Activated naive CD4-positive, alpha-beta T cell treated with anti-CD3 and anti-CD28 coated beads, Interleukin-2, amount 50 U/mL, for 24 hours (primary cell): ENCODE results near the gene SCAP.
A peak's percentile ranks its signal among the peaks of the same experiment; 100 is the strongest.
"Not testable (repeated sequence)": the region's sequence is repeated elsewhere in the genome, so short reads cannot be mapped to it uniquely, and the experiment has no call there.

Source experiments
- H3K27ac Mint-ChIP-seq: one replicate; pipeline ENCODE4 v1.8.0; 2021; ENCODE audit warnings: mild to moderate bottlenecking, mixed read lengths
- H3K27me3 Mint-ChIP-seq: one replicate; pipeline ENCODE4 v1.8.0; 2021; ENCODE audit warnings: mixed read lengths
- H3K36me3 Mint-ChIP-seq: one replicate; pipeline ENCODE4 v1.8.0; 2021; ENCODE audit warnings: mixed read lengths
- H3K4me1 Mint-ChIP-seq: one replicate; pipeline ENCODE4 v1.8.0; 2021; ENCODE audit warnings: mixed read lengths
- H3K4me3 Mint-ChIP-seq: one replicate; pipeline ENCODE4 v1.8.0; 2021; ENCODE audit warnings: mild to moderate bottlenecking, mixed read lengths
- H3K9me3 Mint-ChIP-seq: one replicate; pipeline ENCODE4 v1.8.0; 2021; ENCODE audit warnings: mixed read lengths

The SCAP gene

DNA sequence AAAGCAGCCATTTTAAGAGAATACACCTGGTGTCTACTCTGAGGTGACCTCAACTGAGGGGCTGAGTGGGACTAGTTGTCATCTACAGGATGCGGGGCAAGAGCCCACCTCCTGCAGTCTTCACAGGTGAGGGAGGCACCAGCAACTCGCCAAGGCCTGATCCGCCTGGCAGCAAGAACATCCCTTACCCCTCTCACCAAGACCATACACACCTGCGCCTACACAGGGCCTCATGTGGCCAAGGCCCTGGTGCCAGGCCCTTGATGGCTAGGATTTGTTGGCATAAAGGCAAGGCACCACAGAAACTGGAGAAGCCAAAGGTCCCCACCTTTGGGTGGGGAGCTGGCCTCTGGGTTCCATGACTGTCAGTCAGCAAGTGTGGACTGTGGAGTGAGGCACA is 19.4 kb upstream of the SCAP start:
- Mint-ChIP-seq H3K9me3 (no peaks in the 10 kb centered on the region), H3K36me3 (peaks cover 15% of the 10 kb centered on the region), H3K27me3 (no peaks in the 10 kb centered on the region)

DNA sequence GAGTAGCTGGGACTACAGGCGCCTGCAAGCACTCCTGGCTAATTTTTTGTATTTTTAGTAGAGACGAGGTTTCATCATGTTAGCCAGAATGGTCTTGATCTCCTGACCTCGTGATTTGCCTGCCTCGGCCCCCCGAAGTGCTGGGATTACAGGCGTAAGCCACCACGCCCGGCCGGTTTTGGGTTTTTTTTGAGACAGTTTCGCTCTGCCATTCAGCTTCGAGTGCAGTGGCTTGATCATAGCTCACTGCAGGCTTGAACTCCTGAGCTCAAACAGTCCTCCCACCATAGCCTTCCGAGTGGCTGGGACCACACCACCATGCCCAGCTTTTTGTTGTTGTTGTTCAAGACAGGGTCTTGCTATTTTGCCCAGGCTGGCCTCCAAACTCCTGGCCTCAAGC is 16.0 kb upstream of the SCAP start:
- no peaks in the 10 kb centered on the region for H3K27me3 Mint-ChIP-seq
- H3K9me3 Mint-ChIP-seq: no peaks in the 10 kb centered on the region
- H3K36me3 Mint-ChIP-seq: peaks cover 8% of the 10 kb centered on the region

More for the DNA sequence above, 19.4 kb upstream of the SCAP start:
- Mint-ChIP-seq H3K4me3 (no peak overlapping the region), H3K27ac (no peak overlapping the region), H3K4me1 (no peaks in the 10 kb centered on the region)

DNA sequence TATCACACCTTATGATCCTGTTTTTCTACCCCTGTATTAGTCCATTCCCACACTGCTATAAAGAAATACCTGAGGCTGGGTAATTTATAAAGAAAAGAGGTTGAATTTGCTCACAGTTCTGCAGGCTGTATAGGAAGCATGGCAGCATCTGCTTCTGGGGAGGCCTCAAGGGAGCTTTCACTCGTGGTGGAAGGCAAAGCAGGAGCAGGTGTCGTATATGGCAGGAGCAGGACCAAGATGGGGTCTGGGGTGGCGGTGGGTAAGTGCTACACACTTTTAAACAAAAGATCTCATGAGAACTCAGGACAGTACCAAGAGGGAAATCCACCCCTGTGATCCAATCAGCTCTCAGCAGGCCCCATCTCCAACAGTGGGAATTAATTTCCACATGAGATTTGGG is 15.4 kb upstream of the SCAP start:
- Mint-ChIP-seq H3K4me3 (no peak overlapping the region), H3K27me3 (no peaks in the 10 kb centered on the region), H3K27ac (no peak overlapping the region), H3K4me1 (no peaks in the 10 kb centered on the region), H3K36me3 (peaks cover 6% of the 10 kb centered on the region), H3K9me3 (no peaks in the 10 kb centered on the region)

More for the DNA sequence above, 16.0 kb upstream of the SCAP start:
- Mint-ChIP-seq H3K4me1 (no peaks in the 10 kb centered on the region), H3K27ac (no peak overlapping the region), H3K4me3 (no peak overlapping the region)

DNA sequence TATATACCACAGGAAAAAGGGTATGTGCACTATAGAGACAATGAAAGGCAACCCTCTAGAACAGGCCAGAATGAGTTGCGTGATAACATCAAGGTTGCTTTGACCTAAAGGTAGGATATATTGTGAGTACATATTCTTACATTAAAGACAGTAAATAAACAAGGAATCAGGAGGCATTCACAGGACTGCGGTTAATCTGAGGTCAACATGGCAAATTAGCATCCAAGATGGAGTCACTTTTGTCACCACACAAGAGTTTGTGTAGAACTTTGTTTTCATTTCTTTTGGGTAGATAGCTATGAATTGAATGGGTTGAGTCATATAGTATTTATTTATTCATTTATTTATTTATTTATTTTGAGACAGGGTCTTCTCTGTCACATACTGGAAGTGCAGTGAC is 11.5 kb upstream of the SCAP start:
- H3K27ac Mint-ChIP-seq: no peak overlapping the region
- no peaks in the 10 kb centered on the region for H3K4me1 Mint-ChIP-seq
- peaks cover 1% of the 10 kb centered on the region for H3K36me3 Mint-ChIP-seq
- no peak overlapping the region for H3K4me3 Mint-ChIP-seq
- H3K9me3 Mint-ChIP-seq: no peaks in the 10 kb centered on the region
- no peaks in the 10 kb centered on the region for H3K27me3 Mint-ChIP-seq

DNA sequence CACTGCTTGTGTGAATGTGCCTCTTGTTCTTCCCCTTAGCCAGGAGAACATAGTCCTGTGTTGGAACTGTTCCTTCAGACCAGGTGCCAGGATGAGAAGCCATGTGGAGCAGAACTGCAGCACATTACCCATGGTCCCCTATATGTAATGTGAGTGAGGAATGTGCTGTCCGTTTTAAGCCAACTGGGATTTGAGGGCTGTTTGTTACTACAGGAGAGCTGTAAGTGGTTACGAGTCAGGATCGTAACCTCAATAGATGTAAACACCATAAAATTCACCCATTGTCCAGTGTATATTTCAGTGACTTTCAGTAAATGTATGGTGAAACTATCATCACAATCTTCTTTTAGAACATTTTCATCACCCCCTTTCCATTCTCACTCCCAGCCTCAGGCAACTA is 10.1 kb upstream of the SCAP start:
- Mint-ChIP-seq H3K9me3 (no peaks in the 10 kb centered on the region), H3K4me3 (no peak overlapping the region), H3K27ac (no peak overlapping the region), H3K27me3 (no peaks in the 10 kb centered on the region), H3K36me3 (peaks cover 1% of the 10 kb centered on the region), H3K4me1 (no peaks in the 10 kb centered on the region)

DNA sequence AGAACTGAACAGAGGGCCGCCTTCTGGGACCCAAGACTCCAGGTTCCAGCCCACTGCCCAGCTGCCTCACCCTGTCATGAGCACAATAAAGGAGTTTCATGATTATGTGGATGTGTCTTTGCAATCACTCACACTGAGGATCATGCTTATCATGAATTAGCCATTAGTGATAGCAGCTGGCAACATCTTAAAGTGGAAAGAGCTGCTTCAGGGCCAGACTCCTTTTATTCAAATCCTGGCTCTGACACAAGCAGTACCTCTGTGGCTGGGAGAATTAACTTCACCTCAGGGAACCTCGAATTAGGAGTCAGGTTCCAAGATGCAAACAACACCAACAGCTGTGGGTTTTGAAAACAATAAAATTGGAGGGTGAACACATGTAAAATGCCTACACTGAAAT is 6.6 kb upstream of the SCAP start:
- Mint-ChIP-seq H3K4me3 (no peak overlapping the region), H3K9me3 (no peaks in the 10 kb centered on the region), H3K27ac (no peak overlapping the region), H3K27me3 (no peaks in the 10 kb centered on the region), H3K4me1 (peaks cover 4% of the 10 kb centered on the region), H3K36me3 (no peaks in the 10 kb centered on the region)

DNA sequence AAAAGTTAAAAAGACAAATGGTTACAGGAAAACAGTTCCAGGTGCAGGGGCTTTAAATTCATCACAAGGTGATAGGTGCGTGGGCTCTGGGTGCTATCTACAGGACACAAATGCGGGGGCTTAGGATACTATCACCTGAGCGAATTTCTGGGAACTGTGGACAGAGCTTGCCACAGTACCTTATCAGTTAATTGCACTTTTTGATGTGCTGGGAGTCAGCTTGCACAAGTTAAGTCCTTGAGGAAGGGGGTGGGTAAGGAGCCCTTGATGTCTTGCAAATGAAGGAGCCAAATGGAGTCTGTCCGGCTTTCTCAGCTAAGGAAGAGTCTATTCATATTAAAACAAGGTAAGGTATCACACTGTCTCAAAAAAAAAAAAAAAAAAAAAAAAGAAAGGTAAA is 6.0 kb upstream of the SCAP start:
- H3K27me3 Mint-ChIP-seq, H3K27ac Mint-ChIP-seq, H3K4me1 Mint-ChIP-seq, H3K4me3 Mint-ChIP-seq, H3K36me3 Mint-ChIP-seq, H3K9me3 Mint-ChIP-seq: not testable (repeated sequence)

DNA sequence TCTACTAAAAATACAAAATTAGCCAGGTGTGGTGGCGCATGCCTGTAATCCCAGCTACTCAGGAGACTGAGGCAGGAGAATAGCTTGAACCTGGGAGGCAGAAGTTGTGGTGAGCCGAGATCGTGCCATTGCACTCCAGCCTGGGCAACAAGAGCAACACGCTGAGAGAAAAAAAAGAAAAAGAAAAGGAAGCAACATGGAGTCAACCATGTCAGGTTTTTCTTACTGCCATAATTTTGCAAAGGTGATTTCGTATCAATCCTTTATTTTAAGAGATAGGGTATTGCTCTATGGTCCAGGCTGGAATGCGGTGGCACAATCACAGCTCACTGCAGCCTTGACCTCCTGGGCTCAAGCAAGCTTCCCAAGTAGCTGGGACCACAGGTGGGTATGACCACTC is 4.5 kb upstream of the SCAP start:
- H3K4me1 Mint-ChIP-seq: peaks cover 15% of the 10 kb centered on the region
- not testable (repeated sequence) for H3K9me3 Mint-ChIP-seq, H3K36me3 Mint-ChIP-seq, H3K4me3 Mint-ChIP-seq, H3K27ac Mint-ChIP-seq, H3K27me3 Mint-ChIP-seq

DNA sequence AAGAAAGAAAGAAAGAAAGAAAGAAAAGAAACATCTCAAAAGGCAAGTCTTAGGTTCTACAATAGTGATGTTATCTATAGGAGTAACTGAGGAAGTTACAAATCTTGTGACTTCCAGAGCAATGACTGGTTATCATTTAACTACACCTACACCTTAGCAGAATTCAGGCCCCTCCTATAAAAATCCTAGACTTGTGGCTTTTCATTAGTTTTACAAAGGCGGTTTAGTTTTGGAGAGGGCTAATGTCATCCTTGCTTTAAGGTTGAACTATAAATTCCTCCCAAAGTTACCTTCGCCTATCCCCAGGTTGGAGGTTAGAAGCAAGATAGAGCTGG is 4.1 kb upstream of the SCAP start:
- Mint-ChIP-seq H3K27me3 (no peaks in the 10 kb centered on the region), H3K27ac (no peak overlapping the region), H3K9me3 (no peaks in the 10 kb centered on the region), H3K4me1 (peaks cover 20% of the 10 kb centered on the region), H3K36me3 (no peaks in the 10 kb centered on the region), H3K4me3 (no peak overlapping the region)

DNA sequence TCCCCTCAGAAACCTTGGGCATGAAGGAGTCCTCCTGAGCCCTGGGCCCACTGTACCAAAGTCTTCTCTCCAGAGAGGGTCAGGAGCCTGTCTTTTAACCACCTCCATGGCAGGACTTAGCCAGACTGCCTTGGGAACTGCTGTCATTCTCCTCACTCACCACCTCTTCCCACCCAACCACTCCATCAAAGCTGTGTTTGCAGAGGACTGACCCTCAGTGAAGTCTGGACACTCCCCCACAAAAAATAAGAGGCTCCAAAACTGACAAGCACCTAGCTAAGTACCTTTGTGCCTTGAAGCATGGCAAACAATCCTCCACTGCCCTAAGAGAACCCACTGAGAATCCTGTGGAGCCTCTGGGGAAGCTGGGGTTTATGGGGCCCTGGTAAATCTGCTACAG is 2.3 kb upstream of the SCAP start:
- Mint-ChIP-seq H3K27me3 (no peaks in the 10 kb centered on the region), H3K36me3 (no peaks in the 10 kb centered on the region), H3K27ac (no peak overlapping the region), H3K4me1 (peaks cover 34% of the 10 kb centered on the region), H3K9me3 (no peaks in the 10 kb centered on the region), H3K4me3 (no peak overlapping the region)

DNA sequence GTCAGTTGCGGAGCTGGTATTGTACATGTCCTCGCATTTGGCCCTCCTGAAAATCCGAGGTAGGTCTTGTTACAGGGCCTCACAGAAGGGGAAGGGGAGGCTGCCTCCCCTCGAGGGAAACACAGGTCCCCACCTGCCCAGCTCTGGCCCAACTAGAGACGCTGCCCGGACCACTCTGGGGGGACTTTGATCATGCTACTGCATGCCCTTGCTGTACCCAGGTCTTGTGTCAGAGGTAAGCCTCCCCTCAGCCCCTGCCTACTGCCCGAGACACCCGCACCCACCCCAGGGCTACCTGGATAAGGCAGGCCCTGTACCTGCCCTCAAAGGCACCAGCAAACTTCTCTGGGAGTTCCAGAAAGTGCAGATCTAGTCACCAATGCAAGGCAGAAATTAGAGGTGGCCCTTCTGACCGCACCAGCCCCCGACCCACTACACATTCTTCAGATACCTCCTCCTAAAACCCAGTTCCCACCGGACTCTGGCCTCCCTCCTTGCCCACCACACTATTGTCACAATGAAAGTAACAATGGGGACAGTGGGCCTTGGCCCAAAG is 981 bp upstream of the SCAP start:
- Mint-ChIP-seq H3K27ac (peak overlapping the region; percentile 96), H3K4me1 (peaks cover 36% of the 10 kb centered on the region), H3K36me3 (no peaks in the 10 kb centered on the region), H3K9me3 (no peaks in the 10 kb centered on the region), H3K4me3 (peak overlapping the region; percentile 90), H3K27me3 (no peaks in the 10 kb centered on the region)

DNA sequence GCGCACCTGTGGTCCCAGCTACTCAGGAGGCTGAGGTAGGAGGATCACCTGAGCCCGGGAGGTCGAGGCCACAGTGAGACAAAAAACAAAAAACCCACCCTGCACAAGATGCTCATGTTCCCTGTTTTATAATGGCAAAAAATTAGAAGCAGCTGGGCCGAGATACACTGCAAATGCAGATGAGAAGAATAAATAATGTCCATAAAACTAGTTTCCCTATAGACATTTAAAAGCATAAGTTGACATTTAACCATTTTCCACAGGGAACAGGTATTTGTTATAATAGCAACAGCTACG is 537 bp upstream of the SCAP start:
- no peaks in the 10 kb centered on the region for H3K9me3 Mint-ChIP-seq
- peak overlapping the region; percentile 90 for H3K4me3 Mint-ChIP-seq
- peaks cover 38% of the 10 kb centered on the region for H3K4me1 Mint-ChIP-seq
- H3K36me3 Mint-ChIP-seq: no peaks in the 10 kb centered on the region
- no peaks in the 10 kb centered on the region for H3K27me3 Mint-ChIP-seq
- peak overlapping the region; percentile 96 for H3K27ac Mint-ChIP-seq

DNA sequence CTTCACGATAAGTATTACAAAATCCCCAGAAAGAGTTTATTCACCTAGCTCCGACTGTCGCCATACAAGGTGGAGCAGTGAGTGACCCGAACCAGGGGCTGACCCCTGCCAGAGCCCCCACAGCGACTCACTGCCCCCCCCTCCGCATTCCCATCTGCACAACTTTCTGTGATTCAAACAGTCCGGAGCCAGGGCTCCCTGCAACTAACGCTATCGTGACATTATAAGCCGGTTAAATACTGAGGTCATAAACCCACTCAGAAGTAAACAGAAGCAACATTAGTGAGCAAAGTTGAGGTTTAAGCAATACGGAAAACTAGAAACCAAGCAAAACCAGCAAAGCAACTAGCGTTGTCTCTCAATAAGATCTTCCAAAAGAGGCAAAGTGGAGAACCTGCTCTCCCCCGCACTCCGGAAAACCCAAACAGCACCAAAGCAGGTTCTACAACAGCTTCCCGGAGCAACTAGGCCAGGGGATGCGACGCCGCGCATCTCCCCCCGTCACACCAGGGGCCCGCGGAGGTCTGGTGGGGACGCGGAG is 642 bp downstream of the SCAP start:
- Mint-ChIP-seq H3K36me3 (no peaks in the 10 kb centered on the region), H3K4me1 (peaks cover 48% of the 10 kb centered on the region), H3K9me3 (no peaks in the 10 kb centered on the region), H3K27me3 (no peaks in the 10 kb centered on the region), H3K27ac (peak overlapping the region; percentile 89), H3K4me3 (peak overlapping the region; percentile 96)

DNA sequence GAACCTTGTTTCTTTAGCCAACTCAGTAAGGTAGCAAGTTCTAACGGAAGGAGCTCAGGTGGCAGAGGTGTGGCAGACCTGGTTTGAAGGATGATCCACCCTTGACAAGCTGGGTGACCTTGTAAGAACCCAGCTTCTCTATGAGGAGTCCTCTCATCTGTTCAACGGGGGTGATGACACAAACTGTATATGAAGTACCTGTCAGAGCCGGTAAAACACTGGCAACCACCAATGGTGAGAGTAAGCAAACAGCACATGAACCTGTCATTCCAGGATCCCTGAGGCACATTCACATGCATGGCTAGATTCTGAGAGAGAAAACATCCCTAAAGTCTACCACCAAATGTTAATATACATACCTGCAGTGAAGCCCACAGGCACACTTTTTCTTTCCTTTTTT is 2.4 kb downstream of the SCAP start:
- Mint-ChIP-seq H3K27me3 (no peaks in the 10 kb centered on the region), H3K9me3 (no peaks in the 10 kb centered on the region), H3K27ac (peak overlapping the region; percentile 41), H3K4me3 (peak overlapping the region; percentile 83), H3K4me1 (peaks cover 53% of the 10 kb centered on the region), H3K36me3 (peaks cover 4% of the 10 kb centered on the region)

DNA sequence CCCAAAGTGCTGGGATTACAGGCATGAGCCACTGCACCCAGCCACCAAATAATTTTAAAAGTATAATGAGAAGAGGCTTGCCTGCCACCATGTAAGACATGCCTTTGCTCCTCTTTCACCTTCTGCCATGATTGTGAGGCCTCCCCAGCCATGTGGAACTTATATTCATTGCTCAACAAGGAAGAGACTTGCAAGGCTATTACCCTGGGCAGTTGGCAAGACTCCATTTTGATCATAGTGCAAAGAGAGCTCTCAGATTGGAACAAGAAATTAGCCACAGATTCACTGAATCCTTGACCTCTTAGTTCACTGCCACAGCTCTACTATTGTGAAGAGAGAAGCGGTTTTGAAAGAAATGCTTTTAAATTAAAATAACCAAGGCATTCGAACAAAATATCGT is 6.1 kb downstream of the SCAP start:
- Mint-ChIP-seq H3K4me1 (peaks cover 46% of the 10 kb centered on the region), H3K9me3 (no peaks in the 10 kb centered on the region), H3K4me3 (no peak overlapping the region), H3K27ac (no peak overlapping the region), H3K36me3 (peaks cover 14% of the 10 kb centered on the region), H3K27me3 (no peaks in the 10 kb centered on the region)

DNA sequence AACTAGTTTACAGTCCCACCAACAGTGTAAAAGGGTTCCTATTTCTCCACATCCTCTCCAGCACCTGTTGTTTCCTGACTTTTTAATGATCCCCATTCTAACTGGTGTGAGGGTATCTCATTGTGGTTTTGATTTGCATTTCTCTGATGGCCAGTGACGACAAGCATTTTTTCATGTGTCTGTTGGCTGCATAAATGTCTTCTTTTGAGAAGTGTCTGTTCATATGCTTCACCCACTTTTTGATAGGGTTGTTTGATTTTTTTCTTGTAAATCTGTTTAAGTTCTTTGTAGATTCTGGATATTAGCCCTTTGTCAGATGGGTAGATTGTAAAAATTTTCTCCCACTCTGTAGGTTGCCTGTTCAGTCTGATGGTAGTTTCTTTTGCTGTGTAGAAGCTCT is 7.4 kb downstream of the SCAP start:
- peak overlapping the region; percentile 52 for H3K27ac Mint-ChIP-seq
- H3K9me3 Mint-ChIP-seq, H3K27me3 Mint-ChIP-seq, H3K4me3 Mint-ChIP-seq: not testable (repeated sequence)
- H3K36me3 Mint-ChIP-seq: peaks cover 14% of the 10 kb centered on the region
- H3K4me1 Mint-ChIP-seq: peaks cover 42% of the 10 kb centered on the region

DNA sequence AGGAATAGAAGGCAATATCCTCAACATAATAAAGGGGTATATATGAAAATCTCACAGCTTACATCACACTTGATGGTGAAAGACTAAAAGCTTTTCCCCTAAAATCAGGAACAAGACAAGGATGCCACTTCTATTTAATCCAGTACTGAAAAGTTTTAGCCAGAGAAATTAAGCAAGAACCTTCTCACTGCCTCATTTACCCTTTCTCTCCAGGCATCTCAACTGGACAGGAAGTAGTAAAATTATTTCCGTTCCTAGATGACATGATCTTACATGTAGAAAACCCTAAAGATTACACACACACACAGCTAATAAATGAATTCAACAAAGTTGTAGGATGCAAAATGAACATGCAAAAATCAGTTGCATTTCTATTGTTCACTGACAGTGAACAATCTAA is 11.2 kb downstream of the SCAP start:
- peaks cover 37% of the 10 kb centered on the region for H3K4me1 Mint-ChIP-seq
- H3K4me3 Mint-ChIP-seq: no peak overlapping the region
- no peak overlapping the region for H3K27ac Mint-ChIP-seq
- H3K36me3 Mint-ChIP-seq: peaks cover 25% of the 10 kb centered on the region
- H3K27me3 Mint-ChIP-seq: no peaks in the 10 kb centered on the region
- H3K9me3 Mint-ChIP-seq: no peaks in the 10 kb centered on the region
